SK-N-SH (cell line): ENCODE measurements around the gene ANKRD49. TPM values are rescaled to one million over a fixed set of nuclear protein-coding genes. Genes with fewer than 3 reads are reported as not detected.
"Not testable (repeated sequence)": the region's sequence is repeated elsewhere in the genome, so short reads cannot be mapped to it uniquely, and the experiment has no call there.

Source experiments
- CTCF ChIA-PET: fragments of 300-600, 350-600 bp; formaldehyde crosslinking; extraction: SDS; loops from one replicate; lab custom pipeline; 2021; lab: Yijun Ruan, JAX
- POLR2A ChIA-PET: fragments of 350-600 bp; sonication (Branson Sonifier 250); formaldehyde crosslinking; extraction: SDS; loops from one replicate; lab custom pipeline; 2020; ENCODE audit warnings: antibody characterized with exemption, inconsistent platforms; lab: Yijun Ruan, JAX
- DNase-seq: peaks from one replicate; pipeline ENCODE4 v3.0.0; 2012
- H2AFZ ChIP-seq: fragments of 200-600 bp; sonication (generic); 2 replicates; pipeline ENCODE4 v1.8.1; 2016; ENCODE audit warnings: antibody characterized with exemption, mild to moderate bottlenecking, low read depth
- H3F3A ChIP-seq: fragments of 200-600 bp; sonication (generic); replicated peaks from 2 replicates; pipeline ENCODE3; 2016; ENCODE audit warnings: antibody characterized with exemption, mild to moderate bottlenecking; ENCODE audit not compliant: insufficient read depth
- H3K27ac ChIP-seq, 2 experiments: fragments of 200-500 bp in 1 of 2; fragments of 200-600 bp in 1 of 2; sonication (Bioruptor generic) in 1 of 2; sonication (generic), shearing (Covaris generic) in 1 of 2; 2 replicates each; pipeline versions ENCODE4 v1.5.1 to v1.6.1; 2014 to 2016; ENCODE audit warnings: low read depth in 2 of 2, inconsistent platforms in 1 of 2, low read length in 1 of 2, mild to moderate bottlenecking in 1 of 2, mixed read lengths in 1 of 2
- H3K27me3 ChIP-seq: fragments of 200-600 bp; sonication (generic), shearing (Covaris generic); 2 replicates; pipeline ENCODE4 v1.6.1; 2016; ENCODE audit warnings: mixed run types; ENCODE audit not compliant: insufficient read depth
- H3K36me3 ChIP-seq, 2 experiments: fragments of 200-500 bp in 1 of 2; fragments of 200-600 bp in 1 of 2; sonication (Bioruptor generic) in 1 of 2; sonication (generic) in 1 of 2; replicated peaks in 1 of 2; 2 replicates each; pipeline versions ENCODE3 to v1.5.1; 2014 to 2016; ENCODE audit warnings: low read length in 1 of 2, mild to moderate bottlenecking in 1 of 2; ENCODE audit not compliant: insufficient read depth in 2 of 2, control insufficient read depth in 1 of 2
- H3K4me1 ChIP-seq, 2 experiments: fragments of 200-500 bp in 1 of 2; fragments of 200-600 bp in 1 of 2; sonication (Bioruptor generic) in 1 of 2; sonication (generic), shearing (Covaris generic) in 1 of 2; 2 replicates each; pipeline versions ENCODE4 v1.5.1 to v1.6.1; 2014 to 2016; ENCODE audit warnings: low read depth in 1 of 2, low read length in 1 of 2, mixed run types in 1 of 2; ENCODE audit not compliant: insufficient read depth in 2 of 2, control insufficient read depth in 1 of 2
- H3K4me2 ChIP-seq: fragments of 200-600 bp; sonication (generic), shearing (Covaris generic); 2 replicates; pipeline ENCODE4 v1.6.1; 2017; ENCODE audit warnings: mixed run types
- H3K4me3 ChIP-seq, 2 experiments: fragments of 200-500 bp in 1 of 2; fragments of 200-600 bp in 1 of 2; sonication (Bioruptor generic) in 1 of 2; sonication (generic), shearing (Covaris generic) in 1 of 2; 2 replicates each; pipeline versions ENCODE4 v1.5.1 to v1.8.1; 2014 to 2016; ENCODE audit warnings: low read depth in 2 of 2, inconsistent platforms in 1 of 2, low read length in 1 of 2, mild to moderate bottlenecking in 1 of 2, mixed read lengths in 1 of 2, moderate library complexity in 1 of 2
- H3K79me2 ChIP-seq: fragments of 200-600 bp; sonication (generic); 2 replicates; pipeline ENCODE4 v1.8.1; 2017; ENCODE audit warnings: mild to moderate bottlenecking; ENCODE audit not compliant: insufficient read depth
- H3K9ac ChIP-seq: fragments of 200-600 bp; sonication (generic); 2 replicates; pipeline ENCODE4 v1.6.1; 2017; ENCODE audit warnings: mixed run types
- H3K9me2 ChIP-seq: fragments of 200-600 bp; sonication (generic); 2 replicates; pipeline ENCODE4 v1.6.1; 2017; ENCODE audit warnings: mixed run types
- H3K9me3 ChIP-seq: fragments of 200-600 bp; sonication (generic); 2 replicates; pipeline ENCODE4 v1.6.1; 2017; ENCODE audit warnings: mixed run types, mild to moderate bottlenecking, moderate library complexity
- H4K20me1 ChIP-seq: fragments of 200-600 bp; sonication (generic); 2 replicates; pipeline ENCODE4 v1.6.1; 2017; ENCODE audit warnings: mild to moderate bottlenecking, mixed run types; ENCODE audit not compliant: insufficient read depth
- CHD2 ChIP-seq: fragments of 150-350 bp; IDR thresholded peaks from 2 replicates; pipeline ENCODE4 v1.6.1; 2018; ENCODE audit warnings: low read length; ENCODE audit not compliant: partially characterized antibody
- EP300 ChIP-seq, 2 experiments: IDR thresholded peaks; 2 replicates each; pipeline versions ENCODE4 v1.4.0 to v1.6.1; 2012; ENCODE audit warnings: borderline replicate concordance in 1 of 2, low read depth in 1 of 2, low read length in 1 of 2
- FOSL2 ChIP-seq: IDR thresholded peaks from 2 replicates; pipeline ENCODE4 v1.4.0; 2012; ENCODE audit warnings: low read depth, mild to moderate bottlenecking, moderate library complexity, borderline replicate concordance
- FOXJ3 ChIP-seq: sonication (generic); formaldehyde crosslinking; IDR thresholded peaks from 2 replicates; pipeline ENCODE4 v1.5.1; 2020; ENCODE audit warnings: mild to moderate bottlenecking, missing genetic modification reagents
- FOXM1 ChIP-seq: IDR thresholded peaks from 2 replicates; pipeline ENCODE4 v1.4.0; 2012; ENCODE audit warnings: low read depth, mild to moderate bottlenecking
- IRF3 ChIP-seq: fragments of 150-350 bp; IDR thresholded peaks from 2 replicates; pipeline ENCODE4 v1.6.1; 2016; ENCODE audit warnings: mild to moderate bottlenecking, low read depth, low read length
- JUND ChIP-seq: IDR thresholded peaks from 2 replicates; pipeline ENCODE4 v1.4.0; 2012
- MAX ChIP-seq: IDR thresholded peaks from 2 replicates; pipeline ENCODE4 v1.4.0; 2012; ENCODE audit warnings: low read depth
- MXI1 ChIP-seq: IDR thresholded peaks from 2 replicates; pipeline ENCODE4 v1.6.1; 2012; ENCODE audit warnings: mild to moderate bottlenecking, low read depth, low read length, improper control_type of control experiment
- PBX3 ChIP-seq: IDR thresholded peaks from 2 replicates; pipeline ENCODE4; 2012
- POLR2AphosphoS5 ChIP-seq: IDR thresholded peaks from 2 replicates; pipeline ENCODE4 v1.6.1; 2012; ENCODE audit warnings: low read depth, low read length
- RAD21 ChIP-seq: IDR thresholded peaks from 2 replicates; pipeline ENCODE4 v1.6.1; 2012; ENCODE audit warnings: mild to moderate bottlenecking, low read length
- RCOR1 ChIP-seq: fragments of 150-350 bp; IDR thresholded peaks from 2 replicates; pipeline ENCODE4 v1.6.1; 2017; ENCODE audit warnings: antibody characterized with exemption, low read length
- RFX5 ChIP-seq: IDR thresholded peaks from 2 replicates; pipeline ENCODE4 v1.6.1; 2012; ENCODE audit warnings: mild to moderate bottlenecking, improper control_type of control experiment, low read length
- RXRA ChIP-seq: IDR thresholded peaks from 2 replicates; pipeline ENCODE4 v1.4.0; 2012; ENCODE audit warnings: low read depth, mild to moderate bottlenecking, borderline replicate concordance
- TAF1 ChIP-seq: IDR thresholded peaks from 2 replicates; pipeline ENCODE4 v1.6.1; 2012; ENCODE audit warnings: low read depth, mild to moderate bottlenecking, low read length, moderate library complexity, borderline replicate concordance
- TCF12 ChIP-seq: IDR thresholded peaks from 2 replicates; pipeline ENCODE4 v1.4.0; 2012
- USF1 ChIP-seq: IDR thresholded peaks from 2 replicates; pipeline ENCODE4 v1.4.0; 2012; ENCODE audit warnings: low read depth, borderline replicate concordance
- ZBTB33 ChIP-seq: IDR thresholded peaks from 2 replicates; pipeline ENCODE4 v1.4.0; 2012; ENCODE audit warnings: low read depth, borderline replicate concordance
- WGBS: methylation state at CpG from one replicate; pipeline ENCODE4 v1.1.6; 2017; ENCODE audit warnings: low lambda C conversion rate; 5-methylcytosine and 5-hydroxymethylcytosine counted together
- polyA plus RNA-seq, 3 experiments: library from polyadenylated mRNA; depleted of rRNA; stranded (reverse); fragments of >200 nt; gene quantifications; 2 replicates each; pipeline ENCODE4 v1.2.3, GENCODE V29; 2012

ANKRD49 gene
- polyA plus RNA-seq, 1 of the 3 experiments (the other 2 are of a cell fraction), result 4.9 TPM

- TF ChIP-seq USF1, result no peak
Measured at GRCh38 chr11:94504689-94505293, 11.0 kb downstream of the ANKRD49 start (continued).

- H3K27ac ChIP-seq, H3K4me1 ChIP-seq, H3K9me2 ChIP-seq, POLR2A ChIA-PET, H2AFZ ChIP-seq, H3K27me3 ChIP-seq, H3K4me3 ChIP-seq, H3K9ac ChIP-seq, H3K79me2 ChIP-seq, H4K20me1 ChIP-seq, H3K9me3 ChIP-seq, DNase-seq, H3K36me3 ChIP-seq, H3K4me2 ChIP-seq, H3F3A ChIP-seq: not testable (repeated sequence)
- 50% methylated on average over 5 of the region's 5 CpGs for WGBS
- CTCF ChIA-PET, result interaction anchor here (3.1 kb wide), 1 partner anchor 611 kb away, joined by 17 read pairs; no protein-coding TSS in a partner anchor
Measured at GRCh38 chr11:94506513-94506912, 12.7 kb downstream of the ANKRD49 start.

GRCh38 chr11:94507485-94507884 lies 13.7 kb downstream of the ANKRD49 start:
- POLR2A ChIA-PET, result no interaction called here

More at GRCh38 chr11:94507485-94507884, 13.7 kb downstream of the ANKRD49 start:
- H3K36me3 ChIP-seq, result no peaks in the 10 kb centered on the region
- H3K9me3 ChIP-seq, result no peaks in the 10 kb centered on the region
- no peaks in the 10 kb centered on the region for H3K27me3 ChIP-seq
- H3K9ac ChIP-seq, result no peak overlapping the region
- peaks cover 0 to 4% of the 10 kb centered on the region in 2 experiments; a peak in 1 of 4 replicates for H3K4me1 ChIP-seq
- no peaks in the 10 kb centered on the region for H3K79me2 ChIP-seq
- no peaks in the 10 kb centered on the region for H3K9me2 ChIP-seq
- CTCF ChIA-PET, result interaction anchor here (1.7 to 3.1 kb wide), 2 partner anchors 12 to 612 kb away, joined by 5 to 17 read pairs; no protein-coding TSS in a partner anchor
- no peak for DNase-seq
- H2AFZ ChIP-seq, result no peak overlapping the region
- no peak overlapping the region for H3K4me3 ChIP-seq
- TF ChIP-seq FOXM1, result no peak
- TF ChIP-seq TAF1, result no peak
- no peak for TF ChIP-seq IRF3
- TF ChIP-seq RFX5, result no peak
- no peak for TF ChIP-seq PBX3
- TF ChIP-seq CHD2, result no peak
- TF ChIP-seq RXRA, result no peak
- no peak for TF ChIP-seq RAD21
- no peak for TF ChIP-seq FOXJ3 (CRISPR knock-in tag)
- TF ChIP-seq MXI1, result no peak
- TF ChIP-seq JUND, result no peak
- no peak for TF ChIP-seq TCF12
- no peak for TF ChIP-seq POLR2AphosphoS5
- TF ChIP-seq ZBTB33, result no peak
- TF ChIP-seq EP300 (IDR thresholded peaks at IDR 0.05; ENCODE audit: borderline replicate concordance in 1 of 2, low read depth in 1 of 2, low read length in 1 of 2), result no peak
- no peak for TF ChIP-seq FOSL2
- no peak for TF ChIP-seq USF1
- no peak for TF ChIP-seq RCOR1
- no peak for TF ChIP-seq MAX
- no peaks in the 10 kb centered on the region for H3F3A ChIP-seq
- no peak overlapping the region for H3K4me2 ChIP-seq
- WGBS, result 89% methylated on average over 4 of the region's 4 CpGs
- H3K27ac ChIP-seq, result no peak overlapping the region
- H4K20me1 ChIP-seq, result no peaks in the 10 kb centered on the region
